Hepatocyte (in vitro differentiated cells): Measurements from ENCODE around the gene RBMXL2. TPM values are rescaled to one million over a fixed set of nuclear protein-coding genes. Genes with fewer than 3 reads are reported as not detected.

Experiments
- DNase-seq: peaks from one replicate; pipeline ENCODE4 v3.0.0-alpha.2; 2016; ENCODE audit warnings: low spot score
- H2AFZ ChIP-seq: fragments of 200-600 bp; sonication (generic); 2 replicates; pipeline ENCODE4 v1.6.0; 2016; ENCODE audit warnings: antibody characterized with exemption, mild to moderate bottlenecking
- H3K27ac ChIP-seq: fragments of 200-600 bp; sonication (generic); 2 replicates; pipeline ENCODE4 v1.5.1; 2016; ENCODE audit warnings: mild to moderate bottlenecking
- H3K27me3 ChIP-seq: fragments of 200-600 bp; sonication (generic); 2 replicates; pipeline ENCODE4 v1.6.1; 2016
- H3K36me3 ChIP-seq: fragments of 200-600 bp; sonication (generic); replicated peaks from 2 replicates; pipeline ENCODE4 v1.5.1; 2016; ENCODE audit warnings: low read depth; ENCODE audit not compliant: insufficient read depth
- H3K4me1 ChIP-seq: fragments of 200-600 bp; sonication (generic); 2 replicates; pipeline ENCODE4 v1.5.1; 2016; ENCODE audit warnings: mild to moderate bottlenecking, moderate library complexity; ENCODE audit not compliant: insufficient read depth
- H3K4me2 ChIP-seq: fragments of 200-600 bp; sonication (generic); 2 replicates; pipeline ENCODE4 v1.6.0; 2016
- H3K4me3 ChIP-seq: fragments of 200-600 bp; sonication (generic); 2 replicates; pipeline ENCODE4 v1.5.1; 2016; ENCODE audit warnings: mild to moderate bottlenecking
- H3K79me2 ChIP-seq: fragments of 200-600 bp; sonication (generic); 2 replicates; pipeline ENCODE4 v1.6.0; 2017; ENCODE audit warnings: mild to moderate bottlenecking
- H3K9me2 ChIP-seq: fragments of 200-600 bp; sonication (generic); replicated peaks from 2 replicates; pipeline ENCODE4 v1.6.0; 2017; ENCODE audit warnings: mild to moderate bottlenecking; ENCODE audit not compliant: insufficient read depth
- H3K9me3 ChIP-seq: fragments of 200-600 bp; sonication (generic); 2 replicates; pipeline ENCODE4 v1.5.1; 2016; ENCODE audit warnings: low read depth, mild to moderate bottlenecking
- H4K20me1 ChIP-seq: fragments of 200-600 bp; sonication (generic); 2 replicates; pipeline ENCODE4 v1.6.0; 2016; ENCODE audit warnings: mild to moderate bottlenecking; ENCODE audit not compliant: insufficient read depth, poor library complexity, severe bottlenecking
- CTCF ChIP-seq: fragments of 200-600 bp; sonication (generic); IDR thresholded peaks from 2 replicates; pipeline ENCODE4 v1.5.1; 2016; ENCODE audit warnings: antibody characterized with exemption, mild to moderate bottlenecking; ENCODE audit not compliant: poor library complexity
- EZH2 ChIP-seq: fragments of 200-600 bp; sonication (generic); IDR thresholded peaks from 2 replicates; pipeline ENCODE4 v1.6.1; 2016; ENCODE audit warnings: antibody characterized with exemption, mild to moderate bottlenecking, borderline replicate concordance
- EZH2phosphoT487 ChIP-seq: fragments of 200-600 bp; sonication (generic); IDR thresholded peaks from one replicate; pipeline ENCODE4 v1.6.1; 2018; ENCODE audit warnings: antibody characterized with exemption, mild to moderate bottlenecking, low read depth, moderate library complexity; ENCODE audit not compliant: unreplicated experiment, severe bottlenecking
- WGBS: methylation state at CpG from one replicate; pipeline ENCODE4 v1.1.6; 2016; ENCODE audit warnings: low lambda C conversion rate; ENCODE audit errors: missing lambda C conversion rate; 5-methylcytosine and 5-hydroxymethylcytosine counted together
- polyA plus RNA-seq: library from polyadenylated mRNA; unstranded; fragments of >200 nt; fragmentation: Nextera tagmentation; extraction: Ambion mirVana; gene quantifications from 2 replicates; pipeline ENCODE4 v1.2.1, GENCODE V29; 2016
- total RNA-seq: library from RNA; depleted of rRNA; stranded (reverse); fragments of >200 nt; gene quantifications from 2 replicates; pipeline ENCODE4 v1.2.3, GENCODE V29; 2014

The RBMXL2 gene
- total RNA-seq (0.30 TPM in 1 of 2 replicates, not detected in the other), polyA plus RNA-seq (0.35 TPM in 1 of 2 replicates, not detected in the other)

- Histone ChIP-seq H3K9me2 (no peaks in the 10 kb centered on the region), H3K27me3 (no peaks in the 10 kb centered on the region), H3K27ac (no peak within 1 kb of the TSS), H3K4me1 (no peaks in the 10 kb centered on the region), H3K4me3 (no peak within 1 kb of the TSS), H2AFZ (no peak within 1 kb of the TSS), H3K4me2 (no peak within 1 kb of the TSS), H3K9me3 (no peaks in the 10 kb centered on the region), H3K36me3 (no peaks in the 10 kb centered on the region), H3K79me2 (no peaks in the 10 kb centered on the region), H4K20me1 (no peaks in the 10 kb centered on the region)
- TF ChIP-seq EZH2phosphoT487 (no peak), EZH2 (no peak), CTCF (no peak)
- 99% methylated on average over 44 of the region's 45 CpGs for WGBS
- no peak for DNase-seq
Observed at GRCh38 chr11:7088921-7089320, at the start of gene RBMXL2. Gene RBMXL2 (plus strand): TSS chr11:7088998. CDS start chr11:7089121, 123 bp downstream.

GRCh38 chr11:7046474-7047175, 42.2 kb upstream of the RBMXL2 start:
- H3K27ac ChIP-seq = no peak overlapping the region
- no peaks in the 10 kb centered on the region for H3K36me3 ChIP-seq
- peaks cover 4% of the 10 kb centered on the region for H3K4me1 ChIP-seq
- H3K27me3 ChIP-seq = no peaks in the 10 kb centered on the region
- H3K4me3 ChIP-seq = no peak overlapping the region
- H3K9me2 ChIP-seq = no peaks in the 10 kb centered on the region
- no peak overlapping the region for H2AFZ ChIP-seq
- no peak overlapping the region for H3K4me2 ChIP-seq
- no peaks in the 10 kb centered on the region for H4K20me1 ChIP-seq
- no peak for DNase-seq
- no peak for TF ChIP-seq EZH2phosphoT487
- WGBS = 66% methylated on average over 3 of the region's 3 CpGs
- no peaks in the 10 kb centered on the region for H3K79me2 ChIP-seq
- H3K9me3 ChIP-seq = no peaks in the 10 kb centered on the region

- Histone ChIP-seq H2AFZ (no peak overlapping the region), H3K9me2 (no peaks in the 10 kb centered on the region), H3K4me3 (no peak overlapping the region), H3K9me3 (no peaks in the 10 kb centered on the region), H3K27ac (no peak overlapping the region), H3K79me2 (no peaks in the 10 kb centered on the region), H3K36me3 (no peaks in the 10 kb centered on the region), H4K20me1 (no peaks in the 10 kb centered on the region), H3K4me1 (peaks cover 4% of the 10 kb centered on the region), H3K4me2 (no peak overlapping the region), H3K27me3 (no peaks in the 10 kb centered on the region)
- DNase-seq = no peak
- TF ChIP-seq EZH2phosphoT487 (no peak), CTCF (no peak), EZH2 (no peak)
- 89% methylated on average over 1 of the region's 1 CpG for WGBS
Observed at GRCh38 chr11:7050191-7050590, 38.6 kb upstream of the RBMXL2 start.

- WGBS = 74% methylated on average over 6 of the region's 6 CpGs
Observed at GRCh38 chr11:7056828-7057513, 31.8 kb upstream of the RBMXL2 start.

More at GRCh38 chr11:7056828-7057513, 31.8 kb upstream of the RBMXL2 start:
- no peak overlapping the region for H3K4me3 ChIP-seq
- no peaks in the 10 kb centered on the region for H3K79me2 ChIP-seq
- no peak overlapping the region for H3K27ac ChIP-seq
- H3K36me3 ChIP-seq = no peaks in the 10 kb centered on the region
- H3K9me3 ChIP-seq = no peaks in the 10 kb centered on the region
- no peak for DNase-seq
- H4K20me1 ChIP-seq = no peaks in the 10 kb centered on the region
- no peaks in the 10 kb centered on the region for H3K4me1 ChIP-seq
- no peaks in the 10 kb centered on the region for H3K9me2 ChIP-seq
- H2AFZ ChIP-seq = no peak overlapping the region
- no peak overlapping the region for H3K4me2 ChIP-seq
- TF ChIP-seq EZH2phosphoT487 = no peak
- TF ChIP-seq EZH2 = no peak
- no peak for TF ChIP-seq CTCF
- no peaks in the 10 kb centered on the region for H3K27me3 ChIP-seq
